Ishikawa (cell line): ENCODE measurements around the gene EBNA1BP2.
A peak's percentile ranks its signal among the peaks of the same experiment; 100 is the strongest.

Experiments used
- CEBPB ChIP-seq: IDR thresholded peaks from 2 replicates; pipeline ENCODE4 v1.6.1; 2012
- CREB1 ChIP-seq: IDR thresholded peaks from 2 replicates; pipeline ENCODE4 v1.6.1; 2012; ENCODE audit warnings: low read depth
- EGR1 ChIP-seq: IDR thresholded peaks from 2 replicates; pipeline ENCODE4 v1.6.1; 2012
- EP300 ChIP-seq: IDR thresholded peaks from 2 replicates; pipeline ENCODE4 v1.6.1; 2012; ENCODE audit warnings: borderline replicate concordance
- FOXM1 ChIP-seq: IDR thresholded peaks from 2 replicates; pipeline ENCODE4 v1.6.1; 2012; ENCODE audit warnings: low read depth, borderline replicate concordance
- MAX ChIP-seq: IDR thresholded peaks from 2 replicates; pipeline ENCODE4 v1.6.1; 2012
- NFIC ChIP-seq: IDR thresholded peaks from 2 replicates; pipeline ENCODE4 v1.6.1; 2012
- RAD21 ChIP-seq: IDR thresholded peaks from 2 replicates; pipeline ENCODE4 v1.6.1; 2012; ENCODE audit warnings: low read depth
- REST ChIP-seq: IDR thresholded peaks from 2 replicates; pipeline ENCODE4 v1.6.1; 2012; ENCODE audit warnings: low read depth, mild to moderate bottlenecking
- TAF1 ChIP-seq: IDR thresholded peaks from 2 replicates; pipeline ENCODE4 v1.6.1; 2012; ENCODE audit warnings: low read depth, mild to moderate bottlenecking
- TCF12 ChIP-seq: IDR thresholded peaks from 2 replicates; pipeline ENCODE4 v1.6.1; 2012; ENCODE audit warnings: low read depth
- TEAD4 ChIP-seq: IDR thresholded peaks from 2 replicates; pipeline ENCODE4 v1.6.1; 2012
- USF1 ChIP-seq: IDR thresholded peaks from 2 replicates; pipeline ENCODE4 v1.6.1; 2012
- YY1 ChIP-seq: IDR thresholded peaks from 2 replicates; pipeline ENCODE4 v1.6.1; 2012; ENCODE audit warnings: low read depth
- ZBTB7A ChIP-seq: IDR thresholded peaks from 2 replicates; pipeline ENCODE4 v1.6.1; 2012; ENCODE audit warnings: low read depth

The EBNA1BP2 gene

GRCh38 chr1:43153443-43153842 is 18.6 kb downstream of the EBNA1BP2 start:
- TF ChIP-seq CEBPB: no peak

GRCh38 chr1:43152866-43153265 is 19.2 kb downstream of the EBNA1BP2 start:
- TF ChIP-seq YY1: no peak
- TF ChIP-seq CEBPB: no peak
- no peak for TF ChIP-seq REST
- TF ChIP-seq TAF1: no peak
- no peak for TF ChIP-seq EGR1
- no peak for TF ChIP-seq MAX
- no peak for TF ChIP-seq USF1
- no peak for TF ChIP-seq CREB1
- no peak for TF ChIP-seq RAD21
- TF ChIP-seq ZBTB7A: no peak
- no peak for TF ChIP-seq FOXM1
- TF ChIP-seq EP300: no peak
- no peak for TF ChIP-seq TCF12
- TF ChIP-seq TEAD4: no peak
- no peak for TF ChIP-seq NFIC

- TF ChIP-seq CEBPB (no peak), REST (no peak), YY1 (no peak), EGR1 (no peak), USF1 (no peak), NFIC (no peak), EP300 (no peak), FOXM1 (no peak), TAF1 (no peak), TCF12 (no peak), TEAD4 (no peak), ZBTB7A (no peak), CREB1 (no peak), RAD21 (no peak)
Observed at GRCh38 chr1:43149889-43150288, 22.2 kb downstream of the EBNA1BP2 start.

GRCh38 chr1:43147625-43148327 is 24.3 kb downstream of the EBNA1BP2 start:
- no peak for TF ChIP-seq CREB1
- no peak for TF ChIP-seq RAD21
- no peak for TF ChIP-seq TAF1
- peak; percentile 63 for TF ChIP-seq EGR1
- peak; percentile 96 for TF ChIP-seq FOXM1
- TF ChIP-seq EP300: no peak
- TF ChIP-seq USF1: 0 out of 2 replicates have a peak, but pooled peaks have one; percentile 12
- peak; percentile 75 for TF ChIP-seq MAX
- 0 out of 2 replicates have a peak, but pooled peaks have one; percentile 38 for TF ChIP-seq YY1
- no peak for TF ChIP-seq REST
- 0 out of 2 replicates have a peak, but pooled peaks have one; percentile 41 for TF ChIP-seq NFIC
- TF ChIP-seq CEBPB: no peak
- no peak for TF ChIP-seq TCF12
- TF ChIP-seq TEAD4: no peak
- no peak for TF ChIP-seq ZBTB7A
